NCI-H460 (cell line): ENCODE data around the gene OXSM. TPM values are rescaled to one million over a fixed set of nuclear protein-coding genes. Genes with fewer than 3 reads are reported as not detected.

Source experiments
- total RNA-seq: library from RNA; depleted of rRNA; stranded (reverse); fragments of >200 nt; shearing (Covaris generic); gene quantifications from 2 replicates; pipeline ENCODE4 v1.2.3, GENCODE V29; 2014; rRNA removed

Gene OXSM
- total RNA-seq, 1 experiment from 2014 or later: 27.8 TPM

Other genes with a start within 250 kb of the OXSM start
- 84.9 and 90.3 TPM in 2 replicates for gene TOP2B, start 125.2 kb upstream of the OXSM start, total RNA-seq
- 39.4 and 45.1 TPM in 2 replicates for gene NGLY1, start 6.6 kb upstream of the OXSM start, total RNA-seq